T-helper 17 cell (primary cell): ENCODE results near the gene MUSK. TPM values are rescaled to one million over a fixed set of nuclear protein-coding genes. Genes with fewer than 3 reads are reported as not detected.
"Not testable (repeated sequence)": the region's sequence is repeated elsewhere in the genome, so short reads cannot be mapped to it uniquely, and the experiment has no call there.

Experiments used
- ATAC-seq: fragments of 150-1000 bp; cut with Tn5 transposase; 2 replicates; pipeline ENCODE4 v1.10.0; 2021; ENCODE audit warnings: mild to moderate bottlenecking, moderate library complexity
- DNase-seq, 3 donors: peaks; one replicate each; pipeline versions ENCODE4 v3.0.0 to v3.0.0-alpha.2; 2020 to 2021
- H3K9me3 ChIP-seq: one replicate; pipeline ENCODE4 v1.7.0; 2013; ENCODE audit warnings: low read length, mild to moderate bottlenecking; ENCODE audit not compliant: control insufficient read depth, poor library complexity, severe bottlenecking
- H3K27ac Mint-ChIP-seq: one replicate; pipeline ENCODE4 v1.8.0; 2022; ENCODE audit warnings: mild to moderate bottlenecking, moderate library complexity, mixed read lengths
- H3K27me3 Mint-ChIP-seq: one replicate; pipeline ENCODE4 v1.8.0; 2022; ENCODE audit warnings: mixed read lengths
- H3K36me3 Mint-ChIP-seq: one replicate; pipeline ENCODE4 v1.8.0; 2022; ENCODE audit warnings: low read depth, mixed read lengths
- H3K4me1 Mint-ChIP-seq: one replicate; pipeline ENCODE4 v1.8.0; 2022; ENCODE audit warnings: mild to moderate bottlenecking, mixed read lengths
- H3K4me3 Mint-ChIP-seq: one replicate; pipeline ENCODE4 v1.8.0; 2022; ENCODE audit warnings: mild to moderate bottlenecking, moderate library complexity, mixed read lengths
- total RNA-seq, 4 donors: library from RNA in 2 of 4; stranded (reverse) in 2 of 4; gene quantifications; one replicate each; pipeline ENCODE4 v1.2.3 and lab custom pipeline; 2022 to 2026

MUSK gene
- total RNA-seq, 2 donors from 2014 or later = not detected

GRCh38 chr9:110655754-110656641 is 12.6 kb upstream of the MUSK start:
- Mint-ChIP-seq H3K4me1 (no peaks in the 10 kb centered on the region), H3K27ac (no peak overlapping the region), H3K4me3 (no peak overlapping the region), H3K27me3 (no peaks in the 10 kb centered on the region), H3K36me3 (no peaks in the 10 kb centered on the region)
- DNase-seq (no peak), ATAC-seq (no peak)
- no peaks in the 10 kb centered on the region for H3K9me3 ChIP-seq

GRCh38 chr9:110659891-110660541 is 8.6 kb upstream of the MUSK start:
- Mint-ChIP-seq H3K4me1 (no peaks in the 10 kb centered on the region), H3K27ac (no peak overlapping the region), H3K36me3 (no peaks in the 10 kb centered on the region), H3K4me3 (no peak overlapping the region), H3K27me3 (no peaks in the 10 kb centered on the region)
- ATAC-seq (no peak), DNase-seq (no peak)
- no peaks in the 10 kb centered on the region for H3K9me3 ChIP-seq

- Mint-ChIP-seq H3K27ac (no peak overlapping the region), H3K27me3 (peaks cover 5% of the 10 kb centered on the region), H3K4me1 (no peaks in the 10 kb centered on the region), H3K36me3 (no peaks in the 10 kb centered on the region), H3K4me3 (no peak overlapping the region)
- H3K9me3 ChIP-seq = no peaks in the 10 kb centered on the region
- DNase-seq (no peak), ATAC-seq (no peak)
These were observed 842 bp downstream of the MUSK start for GRCh38 chr9:110669433-110669832.

GRCh38 chr9:110671849-110672248 is 3.3 kb downstream of the MUSK start:
- Mint-ChIP-seq H3K27me3 (peaks cover 1% of the 10 kb centered on the region), H3K4me3 (no peak overlapping the region), H3K36me3 (no peaks in the 10 kb centered on the region), H3K27ac (no peak overlapping the region), H3K4me1 (no peaks in the 10 kb centered on the region)
- ATAC-seq = no peak
- no peak for DNase-seq
- H3K9me3 ChIP-seq = no peaks in the 10 kb centered on the region

- Mint-ChIP-seq H3K27me3 (no peaks in the 10 kb centered on the region), H3K4me3 (no peak overlapping the region), H3K27ac (no peak overlapping the region), H3K4me1 (no peaks in the 10 kb centered on the region), H3K36me3 (no peaks in the 10 kb centered on the region)
- ATAC-seq = no peak
- no peaks in the 10 kb centered on the region for H3K9me3 ChIP-seq
- no peak for DNase-seq
These were observed 4.4 kb downstream of the MUSK start for GRCh38 chr9:110672873-110673510.

GRCh38 chr9:110687497-110687896 is 18.9 kb downstream of the MUSK start:
- ATAC-seq = no peak
- H3K9me3 ChIP-seq = no peaks in the 10 kb centered on the region
- no peak overlapping the region for H3K27ac Mint-ChIP-seq
- no peaks in the 10 kb centered on the region for H3K4me1 Mint-ChIP-seq
- no peaks in the 10 kb centered on the region for H3K27me3 Mint-ChIP-seq
- no peak for DNase-seq
- no peaks in the 10 kb centered on the region for H3K36me3 Mint-ChIP-seq
- H3K4me3 Mint-ChIP-seq = no peak overlapping the region

- no peaks in the 10 kb centered on the region for H3K9me3 ChIP-seq
- H3K36me3 Mint-ChIP-seq = no peaks in the 10 kb centered on the region
- ATAC-seq (no peak), DNase-seq (no peak)
- no peak overlapping the region for H3K4me3 Mint-ChIP-seq
- peaks cover 3% of the 10 kb centered on the region for H3K27me3 Mint-ChIP-seq
- H3K4me1 Mint-ChIP-seq = no peaks in the 10 kb centered on the region
- H3K27ac Mint-ChIP-seq = no peak overlapping the region
These were observed 19.7 kb downstream of the MUSK start for GRCh38 chr9:110688329-110688728.

- DNase-seq (no peak), ATAC-seq (no peak)
- no peaks in the 10 kb centered on the region for H3K9me3 ChIP-seq
- Mint-ChIP-seq H3K27me3 (peaks cover 6% of the 10 kb centered on the region), H3K4me3 (no peak overlapping the region), H3K36me3 (no peaks in the 10 kb centered on the region), H3K27ac (no peak overlapping the region), H3K4me1 (no peaks in the 10 kb centered on the region)
These were observed 22.5 kb downstream of the MUSK start for GRCh38 chr9:110691002-110691549.

GRCh38 chr9:110695846-110696245 is 27.3 kb downstream of the MUSK start:
- not testable (repeated sequence) for H3K4me3 Mint-ChIP-seq, H3K9me3 ChIP-seq, H3K36me3 Mint-ChIP-seq, ATAC-seq, H3K4me1 Mint-ChIP-seq, H3K27ac Mint-ChIP-seq, DNase-seq, H3K27me3 Mint-ChIP-seq

- Mint-ChIP-seq H3K4me3 (no peak overlapping the region), H3K36me3 (no peaks in the 10 kb centered on the region)
These were observed 32.4 kb downstream of the MUSK start for GRCh38 chr9:110700953-110701352.

GRCh38 chr9:110703669-110704068 is 35.1 kb downstream of the MUSK start:
- Mint-ChIP-seq H3K27ac (no peak overlapping the region), H3K4me1 (no peaks in the 10 kb centered on the region), H3K27me3 (no peaks in the 10 kb centered on the region), H3K36me3 (no peaks in the 10 kb centered on the region), H3K4me3 (no peak overlapping the region)
- no peak for DNase-seq
- ATAC-seq = no peak
- no peaks in the 10 kb centered on the region for H3K9me3 ChIP-seq

More at GRCh38 chr9:110700953-110701352, 32.4 kb downstream of the MUSK start:
- no peak overlapping the region for H3K27ac Mint-ChIP-seq
- ATAC-seq = no peak
- H3K4me1 Mint-ChIP-seq = no peaks in the 10 kb centered on the region
- no peaks in the 10 kb centered on the region for H3K27me3 Mint-ChIP-seq
- H3K9me3 ChIP-seq = no peaks in the 10 kb centered on the region
- no peak for DNase-seq

- H3K27ac Mint-ChIP-seq = no peak overlapping the region
- no peaks in the 10 kb centered on the region for H3K36me3 Mint-ChIP-seq
These were observed 38.8 kb downstream of the MUSK start for GRCh38 chr9:110707419-110707818.

GRCh38 chr9:110710420-110710819 is 41.8 kb downstream of the MUSK start:
- Mint-ChIP-seq H3K4me3 (no peak overlapping the region), H3K36me3 (no peaks in the 10 kb centered on the region), H3K27ac (no peak overlapping the region), H3K4me1 (no peaks in the 10 kb centered on the region), H3K27me3 (no peaks in the 10 kb centered on the region)
- H3K9me3 ChIP-seq = no peaks in the 10 kb centered on the region
- DNase-seq = no peak
- ATAC-seq = no peak

More at GRCh38 chr9:110707419-110707818, 38.8 kb downstream of the MUSK start:
- Mint-ChIP-seq H3K4me1 (no peaks in the 10 kb centered on the region), H3K27me3 (no peaks in the 10 kb centered on the region), H3K4me3 (no peak overlapping the region)
- no peak for ATAC-seq
- H3K9me3 ChIP-seq = no peaks in the 10 kb centered on the region
- DNase-seq = no peak
